RWPE1 (cell line): ENCODE results near the gene CRYL1.
A peak's percentile ranks its signal among the peaks of the same experiment; 100 is the strongest.

ENCODE experiments used
- CTCF ChIA-PET: fragments of 350-600 bp; sonication (Branson Sonifier 250); formaldehyde crosslinking; extraction: SDS; loops from one replicate; lab custom pipeline; 2021; lab: Yijun Ruan, JAX
- POLR2A ChIA-PET: fragments of 400-600 bp; formaldehyde crosslinking; extraction: SDS; loops from one replicate; lab custom pipeline; 2020; ENCODE audit warnings: antibody characterized with exemption; ENCODE audit not compliant: low non-redundant PET; lab: Yijun Ruan, JAX
- DNase-seq: peaks from one replicate; pipeline ENCODE4 v3.0.0; 2012; ENCODE audit warnings: low spot score
- H3K27ac ChIP-seq: fragments of 450-650 bp; 2 replicates; pipeline ENCODE4 v1.5.1; 2017
- TF ChIP-seq, protein P1 (sequence below): fragments of 450-650 bp; conservative IDR thresholded peaks from 2 replicates; pipeline ENCODE4 v1.5.1; 2017; ENCODE audit warnings: low read depth, mild to moderate bottlenecking

Gene CRYL1

DNA sequence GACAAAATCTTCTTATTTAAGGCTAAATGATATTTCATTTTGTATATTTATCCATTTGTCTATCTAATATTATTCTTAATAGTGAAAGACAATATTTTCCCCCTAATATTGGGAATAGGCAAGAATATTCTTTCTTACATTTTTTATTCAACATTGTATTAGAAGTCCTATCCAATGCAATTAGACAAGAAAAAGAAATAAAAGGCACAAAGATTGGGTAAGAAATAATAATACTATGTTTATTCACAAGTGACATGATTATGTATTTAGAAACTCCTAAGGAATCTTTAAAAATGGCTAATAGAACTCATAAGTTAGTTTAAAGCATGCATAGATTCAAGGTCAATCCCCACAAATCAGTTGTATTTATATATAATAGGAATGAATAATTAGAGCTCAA is 11.3 kb upstream of the CRYL1 start:
- TF ChIP-seq, protein P1, sequence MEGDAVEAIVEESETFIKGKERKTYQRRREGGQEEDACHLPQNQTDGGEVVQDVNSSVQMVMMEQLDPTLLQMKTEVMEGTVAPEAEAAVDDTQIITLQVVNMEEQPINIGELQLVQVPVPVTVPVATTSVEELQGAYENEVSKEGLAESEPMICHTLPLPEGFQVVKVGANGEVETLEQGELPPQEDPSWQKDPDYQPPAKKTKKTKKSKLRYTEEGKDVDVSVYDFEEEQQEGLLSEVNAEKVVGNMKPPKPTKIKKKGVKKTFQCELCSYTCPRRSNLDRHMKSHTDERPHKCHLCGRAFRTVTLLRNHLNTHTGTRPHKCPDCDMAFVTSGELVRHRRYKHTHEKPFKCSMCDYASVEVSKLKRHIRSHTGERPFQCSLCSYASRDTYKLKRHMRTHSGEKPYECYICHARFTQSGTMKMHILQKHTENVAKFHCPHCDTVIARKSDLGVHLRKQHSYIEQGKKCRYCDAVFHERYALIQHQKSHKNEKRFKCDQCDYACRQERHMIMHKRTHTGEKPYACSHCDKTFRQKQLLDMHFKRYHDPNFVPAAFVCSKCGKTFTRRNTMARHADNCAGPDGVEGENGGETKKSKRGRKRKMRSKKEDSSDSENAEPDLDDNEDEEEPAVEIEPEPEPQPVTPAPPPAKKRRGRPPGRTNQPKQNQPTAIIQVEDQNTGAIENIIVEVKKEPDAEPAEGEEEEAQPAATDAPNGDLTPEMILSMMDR = no peak
- POLR2A ChIA-PET = no interaction called here
- CTCF ChIA-PET = no interaction called here
- no peak for DNase-seq
- no peak overlapping the region for H3K27ac ChIP-seq

DNA sequence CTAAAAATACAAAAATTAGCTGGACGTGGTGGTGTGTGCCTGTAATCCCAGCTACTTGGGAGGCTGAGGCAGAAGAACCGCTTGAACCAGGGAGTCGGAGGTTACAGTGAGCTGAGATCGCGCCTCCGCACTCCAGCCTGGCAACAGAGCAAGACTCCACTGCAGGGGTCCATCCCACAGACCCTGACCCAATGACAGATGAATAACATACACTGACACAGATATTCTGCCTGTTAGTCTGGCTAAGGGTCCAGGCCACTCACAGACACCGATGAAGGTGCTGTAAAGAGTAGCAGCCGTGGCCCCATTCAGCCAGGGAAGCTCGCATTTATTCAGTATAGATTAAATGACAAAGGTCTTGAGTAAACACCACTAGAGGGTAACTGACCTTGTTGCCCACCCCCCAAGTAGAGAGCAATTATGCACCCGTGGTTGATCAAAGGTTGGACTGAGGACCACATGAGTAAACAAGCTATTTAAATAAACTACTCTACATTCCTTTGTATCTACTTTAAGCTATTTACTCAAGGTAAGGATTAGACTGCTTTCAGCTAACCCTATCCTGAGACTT is 8.5 kb upstream of the CRYL1 start:
- TF ChIP-seq, protein P1 = no peak
- ChIA-PET POLR2A (no interaction called here), CTCF (interaction anchor here (0.6 kb wide), 1 partner anchor 337 kb away, joined by 3 read pairs; no protein-coding TSS in a partner anchor)
- H3K27ac ChIP-seq = no peak overlapping the region
- DNase-seq = no peak

DNA sequence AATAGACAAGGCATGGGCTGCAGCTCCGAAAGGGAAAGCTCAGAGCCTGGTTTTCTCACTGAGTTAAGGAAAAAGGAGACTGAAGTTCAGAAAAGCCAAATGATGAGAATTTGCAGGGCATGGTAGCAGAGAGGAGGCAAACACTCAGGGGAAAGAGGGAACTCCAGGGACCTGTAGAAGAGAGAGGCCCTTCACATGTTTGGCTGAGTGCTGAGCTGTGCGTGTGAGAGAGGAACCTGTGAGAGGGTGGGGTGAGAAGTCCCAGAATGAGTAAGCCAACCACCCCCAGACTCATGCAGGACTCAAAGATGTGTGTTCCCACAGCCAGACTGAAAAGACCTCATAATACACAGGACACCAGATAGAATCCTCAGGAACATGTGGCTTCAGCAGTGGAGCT is 2.8 kb upstream of the CRYL1 start:
- no peak for DNase-seq
- POLR2A ChIA-PET = no interaction called here
- CTCF ChIA-PET = no interaction called here
- no peak overlapping the region for H3K27ac ChIP-seq
- TF ChIP-seq, protein P1 = no peak

DNA sequence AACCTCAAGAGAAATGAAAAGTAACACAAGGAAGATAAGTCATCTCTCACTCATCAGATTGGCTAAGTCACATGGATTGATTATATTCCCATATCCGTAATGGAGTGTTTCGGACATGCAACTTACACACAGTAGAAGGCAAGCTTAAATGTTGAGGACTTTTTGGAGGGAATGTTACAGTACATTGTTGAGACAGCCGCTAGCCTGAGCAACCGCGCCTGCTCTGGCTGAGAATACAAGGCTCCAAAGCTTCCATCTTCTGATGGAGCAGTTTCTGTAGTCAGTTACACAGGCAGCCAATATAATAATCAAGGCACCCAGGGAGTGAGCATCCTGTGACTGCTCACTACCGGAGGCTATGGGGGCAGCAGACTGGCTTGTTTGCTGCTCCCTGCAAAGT is 1.0 kb upstream of the CRYL1 start:
- DNase-seq = no peak
- no peak overlapping the region; the same call in 1 of the 2 replicates for H3K27ac ChIP-seq
- CTCF ChIA-PET = interaction anchor here (0.7 kb wide), 1 partner anchor 188 kb away, joined by 3 read pairs; no protein-coding TSS in a partner anchor
- TF ChIP-seq, protein P1 = no peak
- POLR2A ChIA-PET = interaction anchor here (0.5 kb wide), 2 partner anchors 17 to 42 kb away, joined by 3 to 4 read pairs; no protein-coding TSS in a partner anchor

DNA sequence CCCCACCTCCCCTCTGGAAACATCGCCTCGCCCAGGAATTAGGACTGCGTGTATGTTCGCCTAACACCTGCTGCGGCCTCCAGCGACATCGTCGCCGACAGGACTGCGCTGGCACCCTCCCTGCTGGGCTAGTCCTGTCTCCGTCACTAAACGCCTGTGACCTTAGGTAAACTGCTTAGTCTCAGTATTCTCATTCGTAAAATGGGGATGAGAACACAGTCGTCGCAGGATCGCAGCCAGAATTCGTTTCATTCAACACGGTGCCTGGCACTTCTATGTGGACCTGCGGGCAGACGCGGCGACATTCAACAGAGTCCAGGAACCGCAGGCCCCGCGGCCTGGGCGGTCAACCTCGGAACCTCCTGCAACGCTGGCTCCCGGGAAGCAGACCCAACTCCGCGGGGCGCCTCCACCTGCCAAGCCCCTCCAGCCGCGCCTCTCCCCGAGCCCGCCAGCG is 485 bp downstream of the CRYL1 start:
- POLR2A ChIA-PET = no interaction called here

DNA sequence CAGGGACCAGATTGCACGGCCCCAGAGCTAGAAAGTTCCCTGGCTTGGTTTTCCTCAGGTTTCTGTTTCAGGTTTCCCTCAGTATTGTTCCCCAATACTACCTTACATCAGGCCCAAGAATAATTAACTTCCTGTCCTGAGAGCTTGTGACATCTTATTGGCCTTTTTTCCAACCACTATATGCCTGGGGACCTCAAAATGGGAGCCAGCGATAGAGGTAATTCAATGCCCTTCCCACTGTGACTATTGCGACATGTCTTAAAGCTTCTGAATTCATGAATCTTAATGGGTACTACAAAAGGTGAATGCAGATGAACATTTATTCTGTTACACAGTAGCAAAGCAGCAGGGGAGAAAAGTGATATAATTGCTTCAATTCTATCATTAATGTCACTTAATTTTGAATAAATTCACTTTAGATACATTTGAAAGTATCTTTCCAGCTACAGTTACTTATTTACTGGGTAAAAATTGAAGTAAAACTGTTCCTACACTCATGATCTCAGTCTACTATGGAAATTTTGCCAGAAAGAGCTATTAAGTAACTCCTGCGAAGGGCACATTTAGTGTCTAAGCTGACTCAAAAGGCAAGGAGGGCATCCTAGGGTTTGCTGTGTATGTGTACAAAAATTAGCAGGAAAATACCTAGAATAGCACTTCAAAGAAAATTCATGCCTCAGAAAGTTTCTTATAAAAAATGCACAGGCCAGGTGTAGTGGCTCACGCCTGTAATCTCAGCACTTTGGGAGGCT is 4.1 kb downstream of the CRYL1 start:
- no peak overlapping the region for H3K27ac ChIP-seq
- ChIA-PET POLR2A (no interaction called here), CTCF (interaction anchor here (0.5 to 0.6 kb wide), 2 partner anchors 187 to 665 kb away, joined by 3 read pairs; no protein-coding TSS in a partner anchor)
- TF ChIP-seq, protein P1 = no peak
- no peak for DNase-seq

More for the DNA sequence above, 485 bp downstream of the CRYL1 start:
- DNase-seq = no peak
- CTCF ChIA-PET = no interaction called here
- TF ChIP-seq, protein P1 = no peak
- H3K27ac ChIP-seq = peak overlapping the region; percentile 73
